Umbilical cord (tissue), 2 donors: ENCODE measurements around the gene DENND10. TPM values are rescaled to one million over a fixed set of nuclear protein-coding genes. Genes with fewer than 3 reads are reported as not detected.
"Not testable (repeated sequence)": the region's sequence is repeated elsewhere in the genome, so short reads cannot be mapped to it uniquely, and the experiment has no call there.

Source experiments
- DNase-seq: peaks from one replicate; pipeline ENCODE4 v3.0.0-alpha.2; 2015; ENCODE audit warnings: low spot score
- total RNA-seq: library from RNA; depleted of rRNA; stranded (reverse); fragments of >200 nt; gene quantifications from one replicate; pipeline ENCODE4 v1.2.3, GENCODE V29; 2014; ENCODE audit warnings: low replicate concordance; ENCODE audit not compliant: insufficient read depth

DENND10 gene
- total RNA-seq, 1 donor from 2014 or later: 59.2 TPM

DNA sequence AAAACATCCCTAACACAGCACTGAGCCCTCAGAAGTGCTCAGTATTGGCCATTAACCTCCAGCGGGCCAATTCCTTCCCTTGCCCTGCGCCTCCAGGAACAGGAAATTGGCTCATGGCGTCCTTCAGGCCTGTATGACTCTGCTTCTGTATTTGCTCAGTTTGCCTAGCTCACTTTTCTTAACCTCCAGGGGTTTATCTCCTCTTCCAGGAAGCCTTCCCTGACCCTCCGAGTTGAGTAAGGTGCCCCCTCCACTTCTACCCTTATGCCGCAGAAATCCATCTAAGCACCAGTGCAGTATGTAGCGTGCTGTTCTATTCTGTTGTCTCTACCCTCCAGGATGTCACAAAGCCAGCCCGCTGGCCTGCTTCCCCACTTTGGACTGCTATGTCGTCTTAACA lies 62.7 kb downstream of the DENND10 start:
- DNase-seq: no peak

DNA sequence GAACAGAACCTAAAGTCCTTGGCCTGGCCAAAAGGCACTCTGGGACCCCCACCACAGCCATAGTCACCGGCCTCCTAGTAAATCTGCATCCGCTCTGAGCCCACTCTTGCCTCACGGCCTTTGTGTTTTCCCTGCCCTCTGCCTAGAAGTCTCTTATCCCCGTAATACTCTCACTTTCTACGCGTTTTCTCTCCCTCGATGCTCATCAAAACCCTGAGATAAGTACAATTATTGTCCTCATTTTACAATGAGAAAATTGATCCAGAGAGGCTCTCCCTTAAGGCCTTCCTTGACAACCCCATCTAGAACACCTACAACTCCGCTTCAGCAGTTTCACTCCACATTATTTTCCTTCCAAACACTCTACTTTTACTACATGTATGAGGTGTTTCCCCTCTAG lies 63.1 kb downstream of the DENND10 start:
- no peak for DNase-seq

DNA sequence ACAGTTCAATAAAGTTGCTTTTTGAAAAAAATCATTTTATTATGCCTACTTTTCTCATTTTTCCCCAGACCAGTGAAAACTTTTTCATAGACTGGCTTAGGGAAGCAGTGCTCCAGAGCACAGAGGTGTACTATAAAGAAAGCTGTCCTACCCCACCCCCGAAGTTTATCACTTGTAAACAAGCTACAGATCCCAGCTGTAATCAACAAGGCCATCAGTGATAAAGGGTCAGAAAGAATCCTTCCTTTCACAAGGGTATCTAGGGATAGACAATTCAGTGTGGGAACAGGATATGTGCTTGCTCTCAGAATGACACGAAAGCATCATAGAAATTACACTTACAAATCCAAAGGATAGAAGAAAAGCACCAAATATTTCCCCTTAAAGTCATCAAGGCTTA lies 70.2 kb downstream of the DENND10 start:
- no peak for DNase-seq

GRCh38 chr10:119176166-119176565 lies 72.3 kb downstream of the DENND10 start:
- DNase-seq: no peak

DNA sequence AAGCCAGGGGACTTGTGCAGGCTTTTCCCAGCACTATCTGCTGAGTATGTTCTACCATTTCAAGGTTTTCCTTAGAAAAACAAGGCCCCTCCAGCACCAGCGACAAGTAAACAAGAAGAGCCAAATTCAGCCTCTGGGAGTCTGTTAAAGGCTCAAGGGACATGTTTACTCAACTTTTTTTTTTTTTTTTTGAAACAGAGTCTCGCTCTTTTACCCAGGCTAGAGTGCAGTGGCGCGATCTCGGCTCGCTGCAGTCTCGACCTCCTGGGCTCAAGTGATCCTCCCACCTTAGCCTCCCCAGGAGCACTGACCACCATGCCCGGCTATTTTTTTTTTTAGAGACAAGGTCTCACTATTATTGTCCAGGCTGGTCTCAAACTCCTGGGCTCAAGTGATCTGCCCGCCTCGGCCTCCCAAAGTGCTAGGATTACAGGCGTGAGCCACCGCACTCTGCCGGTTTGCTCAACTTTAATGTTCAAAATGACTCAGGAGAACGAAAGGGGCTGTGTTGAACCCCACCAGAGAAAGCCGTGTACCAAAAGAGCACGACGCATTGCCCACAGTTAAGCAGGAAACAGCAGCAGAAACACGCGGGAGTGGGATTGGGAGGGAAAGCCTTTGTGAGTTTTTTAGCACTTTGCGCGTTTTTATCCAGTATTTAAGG lies 73.9 kb downstream of the DENND10 start:
- no peak for DNase-seq

GRCh38 chr10:119178372-119179119 lies 74.6 kb downstream of the DENND10 start, which contains the start of gene PRDX3:
Gene PRDX3, minus strand, starts transcription at chr10:119178812. Its CDS starts 22 bp downstream, at chr10:119178790.
- DNase-seq: peak; percentile 96

DNA sequence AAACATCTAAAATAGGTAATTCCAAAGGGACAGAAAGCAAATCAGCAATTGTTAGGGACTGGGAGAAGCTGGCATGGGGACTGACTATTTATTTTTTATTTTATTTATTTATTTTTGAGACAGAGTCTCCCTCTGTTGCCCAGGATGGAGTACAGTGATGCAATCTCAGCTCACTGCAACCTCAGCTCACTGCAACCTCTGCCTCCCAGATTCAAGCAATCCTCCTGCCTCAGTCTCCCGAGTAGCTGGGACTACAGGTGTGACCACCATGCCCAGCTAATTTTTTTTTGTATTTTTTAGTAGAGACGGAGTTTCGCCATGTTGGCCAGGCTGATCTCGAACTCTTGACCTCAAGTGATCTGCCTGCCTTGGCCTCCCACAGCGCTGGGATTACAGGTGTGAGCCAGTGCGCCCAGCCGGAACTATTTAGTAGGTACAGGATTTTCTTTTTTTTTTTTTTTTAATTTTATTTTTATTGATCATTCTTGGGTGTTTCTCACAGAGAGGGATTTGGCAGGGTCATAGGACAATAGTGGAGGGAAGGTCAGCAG lies 77.0 kb downstream of the DENND10 start:
- DNase-seq: not testable (repeated sequence)

GRCh38 chr10:119183664-119184412 lies 79.9 kb downstream of the DENND10 start:
- DNase-seq: no peak

Other genes starting within 250 kb of the DENND10 start
- gene NANOS1, start 74.4 kb upstream of the DENND10 start, total RNA-seq: 3.1 TPM
- gene EIF3A, start 23.3 kb upstream of the DENND10 start, total RNA-seq: 85.2 TPM
- gene SFXN4, start 61.6 kb downstream of the DENND10 start, total RNA-seq: 22.6 TPM
- 105 TPM for gene PRDX3, start 74.7 kb downstream of the DENND10 start, total RNA-seq
- gene GRK5, start 103.5 kb downstream of the DENND10 start, total RNA-seq: 26.2 TPM